Activated CD8-positive, alpha-beta memory T cell treated with anti-CD3 and anti-CD28 coated beads, Interleukin-2, amount 10 ng/mL, durations not matched to agents 7 days and 5 days (primary cell): ENCODE measurements around the gene LYL1. TPM values are rescaled to one million over a fixed set of nuclear protein-coding genes. Genes with fewer than 3 reads are reported as not detected.

Experiments used
- total RNA-seq, 2 experiments: library from RNA; stranded (reverse); gene quantifications; one replicate each; pipeline ENCODE4 v1.2.3, GENCODE V29; 2021

The LYL1 gene
- total RNA-seq, 2 experiments from 2014 or later: 0.49 to 0.64 TPM

Other genes starting within 250 kb of the LYL1 start
- gene DNASE2, start 221.4 kb downstream of the LYL1 start, total RNA-seq: 10 to 100 TPM; 32.5 to 34.1 TPM
- under 1 TPM; 0.29 to 0.45 TPM for gene KLF1, start 215.7 kb downstream of the LYL1 start, total RNA-seq
- 10 to 100 TPM; 38.7 to 46.1 TPM for gene GCDH, start 211.7 kb downstream of the LYL1 start, total RNA-seq
- gene SYCE2, start 183.6 kb downstream of the LYL1 start, total RNA-seq: 1 to 10 TPM; 2.2 to 2.5 TPM
- 100 to 1,000 TPM in 1 of 2 experiments, 10 to 100 TPM in 1; 96.6 to 131 TPM for gene FARSA, start 169.1 kb downstream of the LYL1 start, total RNA-seq
- gene CALR, start 164.2 kb downstream of the LYL1 start, total RNA-seq: 100 to 1,000 TPM; 745 to 898 TPM
- gene RAD23A, start 157.0 kb downstream of the LYL1 start, total RNA-seq: 100 to 1,000 TPM; 164 to 168 TPM
- 10 to 100 TPM; 23.9 to 24.9 TPM for gene GADD45GIP1, start 145.6 kb downstream of the LYL1 start, total RNA-seq
- under 1 TPM; 0.21 to 0.26 TPM for gene DAND5, start 133.3 kb downstream of the LYL1 start, total RNA-seq
- under 1 TPM; 0.21 to 0.32 TPM for gene NFIX, start 107.4 kb downstream of the LYL1 start, total RNA-seq
- gene TRMT1, start 13.9 kb upstream of the LYL1 start, total RNA-seq: 10 to 100 TPM; 43.2 to 50.2 TPM
- gene NACC1, start 15.4 kb upstream of the LYL1 start, total RNA-seq: 10 to 100 TPM; 82.2 to 96.0 TPM
- gene STX10, start 47.5 kb upstream of the LYL1 start, total RNA-seq: 10 to 100 TPM; 58.6 to 70.1 TPM
- 100 to 1,000 TPM; 148 to 209 TPM for gene IER2, start 47.6 kb upstream of the LYL1 start, total RNA-seq